HG03571 (cell line): ENCODE measurements around the gene SLC25A41.

Source experiments
- ATAC-seq: cut with Tn5 transposase; IDR thresholded peaks from one replicate; pipeline ENCODE4 v1.9.1; 2021; ENCODE audit not compliant: unreplicated experiment

The SLC25A41 gene

GRCh38 chr19:6376512-6377190 lies 56.9 kb downstream of the SLC25A41 start:
- no peak for ATAC-seq
